HG03066 (cell line): ENCODE results near the gene RBM33.
"Not testable (repeated sequence)": the region's sequence is repeated elsewhere in the genome, so short reads cannot be mapped to it uniquely, and the experiment has no call there.

Experiments
- ATAC-seq: cut with Tn5 transposase; IDR thresholded peaks from one replicate; pipeline ENCODE4 v1.9.1; 2021; ENCODE audit warnings: low read depth; ENCODE audit not compliant: unreplicated experiment

The RBM33 gene

GRCh38 chr7:155814316-155815276 is 170.1 kb downstream of the RBM33 start:
- ATAC-seq = no peak

- ATAC-seq = peak; percentile 94
Measured at GRCh38 chr7:155815332-155816191, 171.1 kb downstream of the RBM33 start.

GRCh38 chr7:155816192-155816508 is 171.7 kb downstream of the RBM33 start:
- no peak for ATAC-seq

GRCh38 chr7:155816996-155817395 is 172.5 kb downstream of the RBM33 start:
- no peak for ATAC-seq

- ATAC-seq = not testable (repeated sequence)
Measured at GRCh38 chr7:155817515-155817914, 173.1 kb downstream of the RBM33 start.

- no peak for ATAC-seq
Measured at GRCh38 chr7:155818154-155818819, 173.8 kb downstream of the RBM33 start.

- ATAC-seq = no peak
Measured at GRCh38 chr7:155818820-155819168, 174.3 kb downstream of the RBM33 start.

- ATAC-seq = no peak
Measured at GRCh38 chr7:155819186-155819585, 174.7 kb downstream of the RBM33 start.

- ATAC-seq = no peak
Measured at GRCh38 chr7:155820246-155820645, 175.8 kb downstream of the RBM33 start.

GRCh38 chr7:155820788-155821187 is 176.3 kb downstream of the RBM33 start:
- no peak for ATAC-seq

GRCh38 chr7:155821851-155822250 is 177.4 kb downstream of the RBM33 start:
- no peak for ATAC-seq

GRCh38 chr7:155824227-155824886 is 179.9 kb downstream of the RBM33 start:
- no peak for ATAC-seq

- ATAC-seq = no peak
Measured at GRCh38 chr7:155825336-155825735, 180.9 kb downstream of the RBM33 start.

GRCh38 chr7:155829796-155830470 is 185.5 kb downstream of the RBM33 start:
- ATAC-seq = no peak
